Measurements from ENCODE around the gene GRAMD2B.

GRAMD2B gene

GRCh38 chr5:126482591-126482990 is 59.4 kb downstream of the GRAMD2B start:
- DNase-seq, result no peak

GRCh38 chr5:126483156-126483555 is 59.9 kb downstream of the GRAMD2B start:
- DNase-seq, result no peak

GRCh38 chr5:126484253-126484652 is 61.0 kb downstream of the GRAMD2B start:
- DNase-seq, result no peak

- no peak for DNase-seq
Measured at GRCh38 chr5:126486332-126486731, 63.1 kb downstream of the GRAMD2B start.

GRCh38 chr5:126487596-126487995 is 64.4 kb downstream of the GRAMD2B start:
- DNase-seq, result no peak

- no peak for DNase-seq
Measured at GRCh38 chr5:126488443-126489065, 65.3 kb downstream of the GRAMD2B start.

- no peak for DNase-seq
Measured at GRCh38 chr5:126490167-126490940, 67.1 kb downstream of the GRAMD2B start.

GRCh38 chr5:126492939-126493338 is 69.7 kb downstream of the GRAMD2B start:
- no peak for DNase-seq

GRCh38 chr5:126494393-126494792 is 71.2 kb downstream of the GRAMD2B start:
- no peak for DNase-seq

GRCh38 chr5:126497506-126497905 is 74.3 kb downstream of the GRAMD2B start:
- no peak for DNase-seq

- no peak for DNase-seq
Measured at GRCh38 chr5:126499278-126499677, 76.1 kb downstream of the GRAMD2B start.

- peak; percentile 63 for DNase-seq
Measured at GRCh38 chr5:126499853-126500342, 76.7 kb downstream of the GRAMD2B start.

- DNase-seq, result no peak
Measured at GRCh38 chr5:126501448-126501847, 78.2 kb downstream of the GRAMD2B start.

GRCh38 chr5:126503602-126504104 is 80.4 kb downstream of the GRAMD2B start:
- DNase-seq, result peak; percentile 32

GRCh38 chr5:126506079-126506478 is 82.9 kb downstream of the GRAMD2B start:
- no peak for DNase-seq

- no peak for DNase-seq
Measured at GRCh38 chr5:126508251-126508961, 85.2 kb downstream of the GRAMD2B start.

- DNase-seq, result peak; percentile 39
Measured at GRCh38 chr5:126508962-126509279, 85.7 kb downstream of the GRAMD2B start.

GRCh38 chr5:126509339-126509738 is 86.1 kb downstream of the GRAMD2B start:
- DNase-seq, result no peak

GRCh38 chr5:126511961-126512360 is 88.8 kb downstream of the GRAMD2B start:
- no peak for DNase-seq

- DNase-seq, result no peak
Measured at GRCh38 chr5:126512451-126512850, 89.2 kb downstream of the GRAMD2B start.

- no peak for DNase-seq
Measured at GRCh38 chr5:126513302-126513701, 90.1 kb downstream of the GRAMD2B start.

GRCh38 chr5:126513703-126514102 is 90.5 kb downstream of the GRAMD2B start:
- no peak for DNase-seq

- no peak for DNase-seq
Measured at GRCh38 chr5:126514131-126514557, 90.9 kb downstream of the GRAMD2B start.

All from activated CD4-positive, alpha-beta T cell treated with anti-CD3 and anti-CD28 coated beads, Interleukin-10, Interleukin-2, amounts not matched to agents 100 ng/mL and 50 ng/mL, durations not matched to agents 16 hours and 8 hours (primary cell).